Stimulated activated CD8-positive, alpha-beta memory T cell treated with anti-CD3 and anti-CD28 coated beads, Interleukin-7, amount 100 ng/mL, for 4 hours (primary cell): Measurements from ENCODE around the gene TSN.
A peak's percentile ranks its signal among the peaks of the same experiment; 100 is the strongest.
"Not testable (repeated sequence)": the region's sequence is repeated elsewhere in the genome, so short reads cannot be mapped to it uniquely, and the experiment has no call there.

ENCODE experiments used
- DNase-seq, 2 donors: peaks; one replicate each; pipeline ENCODE4 v3.0.0-alpha.2; 2020; ENCODE audit warnings: low read depth in 2 of 2

The TSN gene

DNA sequence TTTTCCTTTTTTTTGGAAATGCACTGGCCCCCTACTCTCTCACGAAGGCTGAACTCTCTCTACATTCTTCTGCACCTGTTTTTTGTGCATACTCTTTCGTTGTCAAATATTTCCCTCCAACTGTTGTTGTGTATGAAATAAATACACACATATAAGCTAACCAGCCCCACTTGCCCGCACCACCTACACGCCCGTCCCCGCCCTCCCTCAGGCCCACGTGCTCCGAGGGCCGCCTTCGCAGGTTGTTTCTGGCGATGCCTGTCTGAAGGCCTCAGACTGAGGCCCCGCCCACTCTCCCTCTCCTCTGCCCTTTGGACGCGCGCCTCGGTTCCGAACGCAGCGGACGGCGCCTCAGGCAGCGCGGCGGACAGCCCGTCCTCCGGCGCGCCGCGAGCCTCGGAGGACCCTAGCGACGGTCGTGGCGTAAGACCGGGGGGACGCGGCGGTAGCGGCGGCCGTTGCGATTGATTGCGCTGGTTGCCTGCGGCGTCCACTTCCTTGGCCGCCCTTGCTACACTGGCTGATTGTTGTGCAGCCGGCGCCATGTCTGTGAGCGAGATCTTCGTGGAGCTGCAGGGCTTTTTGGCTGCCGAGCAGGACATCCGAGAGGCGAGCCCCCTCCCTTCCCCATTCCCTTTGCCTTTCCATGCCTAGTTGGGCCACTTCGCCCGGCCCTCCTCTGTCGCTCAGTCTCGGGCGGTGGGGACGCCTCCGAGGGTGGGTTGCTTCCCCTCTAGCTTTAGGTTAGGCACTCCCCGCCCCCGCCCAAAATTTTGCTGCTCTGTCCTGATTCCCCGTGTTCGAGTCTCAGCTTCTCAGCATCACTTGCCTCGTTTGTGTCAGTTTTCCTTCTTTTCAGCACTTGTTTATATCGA is at the start of gene TSN:
TSN (plus strand) TSS at position 415 of the 875 bp plus-strand sequence; CDS start at position 544, 129 bp downstream.
- DNase-seq = peak; percentile 96

DNA sequence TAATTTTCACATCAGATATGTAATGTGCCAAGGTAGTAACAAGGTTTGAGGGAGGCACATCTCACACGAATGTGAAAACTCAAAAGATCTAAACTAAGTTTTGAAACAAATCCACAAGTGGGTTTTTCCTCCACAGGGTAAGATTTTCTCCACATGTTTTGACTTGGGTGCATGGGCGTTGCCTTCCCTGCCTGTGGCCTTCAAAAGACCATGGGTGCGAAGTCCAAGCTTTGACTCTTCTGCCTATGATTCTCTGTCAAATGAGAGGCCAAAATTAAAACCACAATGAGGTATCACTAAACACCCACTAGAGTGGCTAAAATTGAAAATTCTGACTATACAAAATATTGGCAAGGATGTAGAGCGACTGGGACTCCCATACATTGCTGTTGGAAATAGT is 49.5 kb upstream of the TSN start:
- no peak for DNase-seq

DNA sequence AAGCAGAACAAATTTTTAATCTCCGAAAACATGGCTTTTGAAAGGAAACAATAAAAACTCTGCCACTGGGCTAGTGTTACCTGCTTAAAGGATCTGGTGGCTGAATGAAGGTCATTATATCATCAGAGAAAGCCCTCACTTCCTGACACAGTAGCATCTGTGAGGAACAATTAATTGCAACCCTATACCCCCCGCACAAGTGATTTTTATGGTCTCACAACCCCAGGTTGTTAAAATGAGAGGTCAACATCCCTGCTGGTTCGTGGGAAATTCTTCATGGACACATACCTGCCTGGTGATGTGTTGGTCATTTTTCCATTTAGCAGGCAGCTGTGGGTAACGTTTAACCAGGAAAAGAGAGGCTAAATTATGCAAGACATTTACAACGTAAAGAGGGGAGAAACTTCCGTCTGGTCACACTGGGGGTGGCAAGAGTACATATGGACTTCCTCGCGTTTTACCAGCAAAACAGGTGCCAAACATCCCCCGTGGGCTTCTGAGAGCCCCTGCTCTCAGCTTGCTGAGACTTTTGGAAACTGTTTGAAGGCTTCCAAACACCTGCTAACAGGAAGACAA is 48.0 kb upstream of the TSN start:
- DNase-seq = no peak

DNA sequence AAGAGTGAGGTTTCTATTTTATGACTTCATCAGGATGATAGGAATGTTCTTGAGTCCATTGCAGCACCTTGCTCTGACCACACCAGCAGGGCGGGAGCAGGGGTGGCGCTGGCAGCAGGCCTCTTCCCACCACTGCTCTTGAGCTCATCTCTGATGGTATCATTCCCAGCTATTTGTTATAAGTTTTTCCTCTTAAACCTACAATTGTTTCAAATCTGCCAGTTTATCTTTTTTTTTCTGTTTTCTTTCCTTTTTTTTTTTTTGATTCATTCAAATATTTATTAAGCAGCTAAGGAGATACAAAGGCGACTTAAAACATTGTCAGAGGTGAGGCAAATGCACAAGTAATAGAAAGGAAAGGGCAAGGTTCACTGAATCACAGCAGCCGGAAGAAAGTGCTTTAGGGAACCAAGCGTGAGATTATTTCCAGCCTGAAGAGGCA is 47.5 kb upstream of the TSN start:
- DNase-seq = no peak

DNA sequence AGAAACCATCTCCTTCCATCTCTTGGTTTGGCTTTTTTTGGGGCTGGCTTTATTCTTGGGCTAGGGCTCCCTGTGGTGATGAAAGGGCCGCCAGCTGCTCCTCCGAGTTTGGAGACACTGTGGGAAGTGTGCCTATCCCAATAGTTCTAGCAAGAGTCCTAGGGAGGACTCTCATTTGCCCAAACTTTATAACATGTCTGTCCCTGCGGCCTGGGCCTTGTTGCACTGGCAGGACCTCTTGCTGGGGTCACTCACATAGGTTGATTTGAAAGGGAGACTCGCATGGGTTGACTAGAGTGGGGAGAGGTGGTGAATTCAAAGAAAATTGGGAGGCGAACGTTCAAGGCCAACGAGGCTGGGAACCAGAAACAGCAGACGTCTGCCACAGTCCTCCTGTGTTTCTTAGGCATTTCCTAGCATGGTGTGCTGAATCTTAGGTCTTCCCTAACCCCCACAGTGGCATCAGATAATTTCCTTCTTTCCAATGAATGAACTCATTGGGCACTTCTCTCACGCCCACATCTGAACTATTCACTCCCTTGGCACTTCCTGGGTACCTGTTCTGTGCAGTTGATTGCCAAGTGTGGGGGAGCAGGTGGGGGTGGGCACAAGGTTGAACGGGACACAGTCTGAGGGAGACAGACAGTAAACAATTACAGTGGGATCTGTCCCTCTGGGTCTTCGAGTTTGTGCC is 45.5 kb upstream of the TSN start:
- DNase-seq = no peak

DNA sequence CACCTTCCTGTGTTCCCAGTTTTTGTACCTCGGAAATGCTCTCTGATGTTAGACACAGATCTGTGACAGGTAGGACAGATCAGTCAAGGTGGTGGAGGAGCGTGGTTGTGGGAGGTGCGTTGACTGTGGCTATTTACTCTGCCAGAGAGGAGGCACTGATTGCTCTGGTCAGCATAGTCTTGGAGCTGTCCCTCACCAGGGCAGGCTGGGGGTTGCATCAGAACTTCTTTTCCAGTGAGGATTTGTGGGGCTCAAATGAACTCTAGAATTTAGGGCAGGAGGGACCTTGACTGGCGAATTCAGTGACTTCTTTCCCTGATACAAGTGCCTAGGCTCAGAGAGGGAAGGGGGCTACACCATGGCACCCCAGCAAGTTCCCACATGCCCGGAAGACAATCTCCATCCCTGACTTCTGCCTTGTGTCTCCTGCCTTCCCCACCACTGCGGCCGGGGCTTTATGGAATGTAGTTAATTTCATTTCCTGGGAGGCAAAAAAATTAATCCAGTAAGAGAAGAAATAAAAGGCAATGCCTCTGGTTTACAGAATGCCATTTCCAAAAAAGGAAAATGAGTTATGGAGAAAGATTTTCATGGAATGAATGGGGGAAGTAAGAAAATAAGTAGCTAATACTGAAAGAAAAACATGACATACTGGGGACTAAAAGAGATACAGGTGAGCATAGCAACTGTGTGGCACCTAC is 44.8 kb upstream of the TSN start:
- no peak for DNase-seq

DNA sequence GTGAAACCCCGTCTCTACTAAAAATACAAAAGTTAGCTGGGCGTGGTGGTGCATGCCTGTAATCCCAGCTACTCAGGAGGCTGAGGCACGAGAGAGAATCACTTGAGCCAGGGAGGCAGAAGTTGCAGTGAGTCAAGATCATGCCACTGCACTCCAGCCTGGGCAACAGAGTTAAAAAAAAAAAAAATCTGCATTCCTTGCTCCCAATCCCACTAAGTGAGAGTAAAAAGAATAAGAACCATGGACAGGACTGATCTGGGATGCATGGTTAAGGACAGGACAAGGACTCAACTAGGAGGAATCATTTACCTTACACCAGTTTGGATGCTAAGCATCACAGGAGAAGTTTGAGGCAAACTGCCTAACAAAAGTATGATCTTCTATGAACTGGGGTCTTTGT is 44.0 kb upstream of the TSN start:
- DNase-seq = not testable (repeated sequence)

DNA sequence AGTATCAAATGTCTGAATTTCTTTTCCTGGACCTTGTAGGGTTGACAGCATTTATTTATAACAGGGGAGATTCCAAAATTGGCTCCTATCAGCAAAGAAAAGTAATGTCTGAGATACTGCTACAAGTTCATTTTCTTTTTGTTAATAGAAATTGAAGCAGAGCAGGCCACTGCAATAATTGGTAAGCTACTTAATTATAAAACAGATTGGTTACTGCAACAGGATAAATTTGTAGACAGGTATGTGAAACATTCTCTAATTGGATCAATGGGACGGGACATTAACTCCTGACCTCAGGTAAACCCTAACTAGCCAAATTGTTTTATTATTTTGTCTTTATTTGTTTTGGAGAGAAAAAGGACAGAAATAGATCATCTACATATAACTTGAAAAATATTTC is 39.3 kb upstream of the TSN start:
- DNase-seq = no peak

DNA sequence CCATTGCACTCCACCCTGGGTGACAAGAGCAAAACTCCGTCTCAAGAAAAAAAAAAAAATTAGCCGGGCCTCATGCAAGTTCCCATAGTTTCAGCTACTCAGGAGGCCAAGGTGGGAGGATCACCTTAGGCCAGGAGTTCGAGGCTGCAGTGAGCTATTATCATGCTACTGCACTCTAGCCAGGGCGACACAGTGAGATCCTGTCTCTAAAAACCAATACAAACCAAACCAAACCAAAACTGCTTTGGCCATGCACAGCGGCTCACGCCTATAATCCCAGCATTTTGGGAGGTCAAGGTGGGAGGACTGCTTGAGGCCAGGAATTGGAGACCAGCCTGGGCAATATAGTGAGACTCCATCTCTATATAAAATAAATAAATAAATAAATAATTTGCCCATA is 37.9 kb upstream of the TSN start:
- no peak for DNase-seq

DNA sequence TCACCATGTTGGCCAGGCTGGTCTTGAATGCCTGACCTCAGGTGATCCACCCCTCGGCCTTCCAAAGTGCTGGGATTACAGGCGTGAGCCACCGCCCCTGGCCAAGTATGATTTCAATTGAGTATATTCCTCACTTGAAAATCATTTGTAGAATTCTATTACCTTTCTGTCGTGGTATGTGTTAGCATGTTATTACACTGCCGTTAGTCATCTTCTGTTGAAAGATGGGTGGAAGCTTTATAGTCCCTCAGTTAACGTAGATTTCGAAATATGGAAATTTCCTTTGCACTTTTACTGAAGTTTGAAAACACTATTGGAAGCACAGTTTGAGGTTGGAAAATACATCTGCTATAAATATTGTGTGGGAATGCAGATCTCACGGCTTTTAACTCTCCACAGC is 33.5 kb upstream of the TSN start:
- no peak for DNase-seq

DNA sequence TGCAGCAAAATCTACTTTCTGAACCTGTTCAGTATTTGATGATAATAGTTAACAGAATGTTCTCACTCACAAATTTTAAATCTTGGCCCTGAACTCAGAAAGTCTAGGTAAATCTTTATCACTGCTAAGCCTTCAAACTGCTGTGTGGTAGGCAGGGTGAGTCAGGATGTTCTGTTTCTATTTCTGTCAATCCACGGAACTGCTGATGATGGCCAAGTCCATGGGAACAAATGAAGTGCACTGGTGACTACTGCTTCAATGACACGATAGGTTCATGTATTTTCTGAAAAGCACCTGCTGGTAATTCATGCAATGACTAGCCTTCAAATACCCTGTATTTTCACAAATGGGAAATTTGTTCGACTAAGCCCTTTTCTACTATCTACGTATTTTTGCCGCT is 33.0 kb upstream of the TSN start:
- no peak for DNase-seq

DNA sequence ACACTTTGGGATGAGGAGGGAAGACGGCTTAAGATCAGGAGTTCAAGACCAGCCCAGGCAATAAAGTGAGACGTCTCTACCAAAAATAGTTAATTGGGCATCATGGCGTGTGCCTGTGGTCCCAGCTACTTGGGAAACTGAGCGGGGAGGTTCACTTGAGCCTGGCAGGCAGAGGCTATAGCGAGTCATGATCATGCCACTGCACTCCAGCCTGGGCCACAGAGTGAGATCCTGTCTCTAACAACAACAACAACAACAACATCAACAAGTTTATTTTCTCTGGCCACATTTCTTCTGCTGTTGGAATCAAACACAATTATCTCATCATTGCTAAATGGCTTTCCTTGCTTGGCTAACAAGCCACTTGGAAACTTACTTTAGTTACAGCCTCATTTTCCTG is 32.1 kb upstream of the TSN start:
- no peak for DNase-seq

DNA sequence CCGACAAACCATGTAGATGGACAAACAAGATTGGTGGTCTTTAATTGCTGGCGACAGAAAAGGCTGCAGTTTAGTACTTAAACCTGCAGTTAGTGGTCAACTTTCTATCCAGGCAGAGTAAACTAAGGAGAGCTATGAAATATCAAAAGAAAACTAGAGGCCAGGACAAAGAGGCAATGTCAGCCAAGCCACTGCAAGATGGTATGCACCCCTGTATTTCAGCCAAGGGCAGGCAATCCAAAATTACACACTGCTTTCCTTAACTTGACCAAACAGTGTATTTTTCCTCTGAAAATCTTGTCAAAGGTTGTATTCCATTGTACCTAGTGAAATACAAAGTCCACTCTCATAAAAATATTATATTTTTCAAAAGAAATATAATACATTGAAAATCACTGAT is 28.1 kb upstream of the TSN start:
- no peak for DNase-seq

DNA sequence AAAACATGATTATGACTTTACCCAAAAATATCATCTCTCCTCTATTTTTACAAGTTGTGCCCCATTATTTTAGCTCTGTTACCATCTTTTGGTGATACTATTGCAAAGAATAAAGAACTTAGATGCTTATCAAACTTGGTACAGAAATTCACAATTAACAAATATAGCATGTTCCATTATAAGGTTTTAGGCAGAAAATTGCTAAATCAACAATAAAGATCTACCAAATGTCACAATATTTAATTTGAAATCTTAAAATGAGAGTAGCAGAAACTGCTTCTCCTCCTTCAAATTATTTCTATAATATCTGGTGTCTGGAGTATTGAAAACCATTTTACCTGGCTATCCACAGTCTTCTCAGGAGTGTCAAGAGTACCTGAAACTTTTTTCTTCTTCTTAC is 27.5 kb upstream of the TSN start:
- DNase-seq = no peak

DNA sequence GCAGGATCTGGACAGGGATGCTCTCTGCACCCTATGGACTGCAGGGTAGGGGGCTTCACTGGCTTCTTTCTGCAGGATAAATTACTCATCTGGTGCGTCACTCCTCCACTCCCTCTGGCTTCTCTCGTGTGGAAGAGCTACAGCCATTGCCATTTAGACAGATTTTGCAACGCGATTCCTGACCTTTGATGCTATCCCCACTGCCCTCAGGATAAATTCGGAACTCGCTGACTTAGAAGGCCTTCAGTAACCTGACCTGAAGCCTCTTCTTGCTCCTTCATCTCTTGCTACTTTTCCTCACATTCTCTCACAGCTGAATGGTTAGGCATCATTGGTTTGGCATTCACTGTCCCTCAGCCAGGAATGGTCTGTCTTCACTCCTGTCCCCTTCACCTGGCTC is 24.1 kb upstream of the TSN start:
- DNase-seq = no peak

DNA sequence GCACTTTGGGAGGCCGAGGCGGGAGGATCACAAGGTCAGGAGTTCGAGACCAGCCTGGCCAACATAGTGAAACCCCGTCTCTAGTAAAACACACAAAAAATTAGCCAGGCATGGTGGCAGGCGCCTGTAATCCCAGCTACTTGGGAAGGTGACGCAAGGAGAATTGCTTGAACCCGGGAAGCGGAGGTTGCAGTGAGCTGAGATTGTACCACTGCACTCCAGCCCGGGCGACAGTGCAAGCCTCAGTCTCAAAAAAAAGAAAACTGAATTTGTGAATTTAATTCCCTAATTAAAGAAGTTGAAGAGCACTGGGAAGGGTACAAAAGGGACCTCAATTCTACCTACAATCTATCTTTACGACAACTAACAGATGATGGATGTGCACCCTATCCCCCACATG is 20.9 kb upstream of the TSN start:
- not testable (repeated sequence) for DNase-seq

DNA sequence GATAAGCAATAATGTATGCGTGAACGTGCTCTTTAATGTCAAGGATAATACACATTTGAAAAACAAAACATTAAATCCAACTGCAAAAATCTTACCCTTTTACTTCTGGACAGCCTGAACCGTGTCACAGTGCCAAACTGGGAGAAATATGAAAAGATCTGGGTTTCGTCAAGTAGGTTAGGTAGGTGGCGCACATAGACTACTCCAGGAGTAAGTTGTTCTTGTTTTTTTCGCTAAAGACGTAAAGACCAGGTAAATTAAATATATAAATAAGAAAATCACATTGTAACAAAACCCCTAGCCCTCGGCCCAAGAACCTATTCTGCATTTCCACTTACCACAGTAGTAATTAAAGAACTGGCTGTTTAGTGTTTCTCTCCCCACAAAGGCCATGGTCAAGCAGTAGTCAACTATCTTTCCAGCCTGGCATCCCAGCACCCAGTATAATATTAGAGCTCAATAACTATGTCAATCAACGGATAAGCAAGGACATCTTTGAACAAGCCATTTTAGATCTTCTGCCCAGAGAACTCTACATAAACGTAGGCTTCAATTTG is 19.9 kb upstream of the TSN start:
- DNase-seq = no peak

DNA sequence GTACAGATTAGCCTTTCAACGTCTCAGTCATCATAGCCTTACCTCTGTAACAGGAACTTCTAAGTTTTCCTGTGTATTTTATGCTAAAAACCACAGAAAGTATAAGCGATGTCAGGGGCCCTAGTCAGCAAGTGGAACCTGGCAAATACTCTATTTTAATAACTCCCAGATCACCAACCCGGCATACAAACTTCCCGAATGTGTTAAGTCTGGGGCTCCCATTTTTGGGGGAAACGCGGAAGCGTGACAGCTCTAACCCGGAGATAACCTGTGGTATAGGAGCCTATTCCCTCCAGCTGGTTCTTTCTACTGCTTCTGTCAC is 19.4 kb upstream of the TSN start:
- DNase-seq = no peak

DNA sequence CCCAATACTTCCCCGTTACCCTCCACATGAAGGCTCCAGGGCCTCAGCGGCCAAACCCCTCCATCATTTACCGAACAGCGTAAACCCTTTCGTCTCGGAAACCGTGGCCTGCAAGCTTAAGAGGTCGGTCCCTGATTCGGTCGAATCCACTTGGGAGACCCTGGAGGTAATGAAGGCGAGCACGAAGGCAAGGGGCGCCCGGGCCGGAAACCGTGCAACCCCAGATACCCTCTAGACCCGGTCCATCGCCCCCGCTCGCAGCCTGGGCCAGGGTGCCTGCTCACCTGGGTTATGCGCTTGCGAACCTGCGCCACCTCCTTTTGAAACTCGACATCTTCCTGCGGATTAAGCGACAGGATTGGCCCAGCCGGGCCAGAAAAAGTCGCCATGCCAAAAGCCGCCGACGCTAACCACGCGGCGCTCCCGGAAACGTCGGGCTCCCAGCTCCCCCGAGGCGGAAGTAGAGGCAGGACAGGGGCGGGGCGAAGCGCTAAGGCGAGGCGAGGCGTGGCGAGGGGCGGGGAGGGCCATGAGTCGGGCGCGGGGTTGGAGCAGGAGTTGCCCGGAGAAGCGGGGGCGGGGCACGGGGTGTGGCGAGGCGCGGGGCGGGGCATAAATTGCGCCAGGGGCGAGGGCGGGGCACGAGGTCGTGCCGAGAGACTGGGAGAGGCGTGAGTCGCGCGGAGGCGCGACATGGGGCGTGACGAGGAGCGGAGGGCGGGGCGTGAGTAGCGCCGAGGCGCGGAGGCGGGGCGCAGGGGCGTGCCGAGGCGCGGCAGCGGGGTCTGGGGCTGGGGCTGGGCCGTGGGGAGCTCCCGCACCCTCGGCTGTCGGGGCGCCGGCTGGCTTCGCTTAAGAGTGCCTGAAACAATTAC is 18.8 kb upstream of the TSN start, which contains the start of gene NIFK:
NIFK (minus strand) TSS at position 414 of the 875 bp plus-strand sequence; CDS start at position 389, 25 bp downstream.
- DNase-seq = peak; percentile 99 to 100

DNA sequence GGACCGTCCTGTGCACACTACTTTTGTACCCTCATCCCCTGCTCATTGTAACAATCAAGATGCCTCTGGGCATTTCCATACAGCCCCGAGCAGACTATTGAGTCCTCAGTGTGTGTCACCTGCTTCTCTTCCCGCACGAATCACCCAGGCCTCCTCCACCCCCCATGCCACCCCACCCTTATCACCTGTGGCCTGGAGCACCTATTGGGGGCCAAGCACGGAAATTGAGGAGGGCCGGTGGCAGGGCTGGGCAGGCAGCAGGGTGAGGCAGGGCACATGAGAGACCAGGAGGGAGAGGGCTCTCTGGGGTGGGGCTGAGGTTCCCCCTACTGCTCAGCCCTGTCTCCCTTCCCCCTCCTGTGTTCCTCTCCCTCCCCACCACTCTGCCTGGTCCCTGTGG is 14.5 kb upstream of the TSN start:
- no peak for DNase-seq

DNA sequence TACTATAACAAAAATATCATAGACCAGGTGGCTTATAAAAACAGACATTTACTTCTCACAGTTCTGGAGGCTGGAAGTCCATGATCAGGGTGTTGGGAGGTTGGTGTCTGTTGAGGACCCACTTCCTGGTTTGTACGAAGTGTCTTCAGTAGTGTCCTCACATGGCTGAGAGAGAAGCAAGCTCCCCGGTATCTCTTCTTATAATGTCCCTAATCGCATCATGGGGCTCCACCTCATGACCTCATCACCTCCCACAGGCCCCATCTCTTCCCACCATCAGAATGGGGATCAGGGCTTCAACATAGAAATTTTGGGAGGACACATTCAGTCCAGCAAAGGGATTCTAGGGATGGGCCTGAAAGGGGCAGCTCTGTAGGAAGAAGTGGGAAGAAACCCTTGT is 14.0 kb upstream of the TSN start:
- no peak for DNase-seq
